Coronary artery (tissue), 2 donors: ENCODE data around the gene SLC17A9.
A peak's percentile ranks its signal among the peaks of the same experiment; 100 is the strongest.

ENCODE experiments used
- DNase-seq: peaks from one replicate; pipeline ENCODE4 v3.0.0-alpha.2; 2017; ENCODE audit warnings: low spot score
- H3K27ac ChIP-seq, 2 donors: fragments of 200-600 bp; sonication (generic); one replicate each; pipeline ENCODE4 v1.5.1; 2016 to 2019
- H3K4me3 ChIP-seq: fragments of 200-600 bp; sonication (generic); 2 replicates; pipeline ENCODE4 v1.5.1; 2016; ENCODE audit warnings: mild to moderate bottlenecking, moderate library complexity
- TF ChIP-seq, protein P1 (sequence below): fragments of 200-600 bp; sonication (generic); IDR thresholded peaks from one replicate; pipeline ENCODE4 v1.5.1; 2019; ENCODE audit warnings: antibody characterized with exemption

SLC17A9 gene

DNA sequence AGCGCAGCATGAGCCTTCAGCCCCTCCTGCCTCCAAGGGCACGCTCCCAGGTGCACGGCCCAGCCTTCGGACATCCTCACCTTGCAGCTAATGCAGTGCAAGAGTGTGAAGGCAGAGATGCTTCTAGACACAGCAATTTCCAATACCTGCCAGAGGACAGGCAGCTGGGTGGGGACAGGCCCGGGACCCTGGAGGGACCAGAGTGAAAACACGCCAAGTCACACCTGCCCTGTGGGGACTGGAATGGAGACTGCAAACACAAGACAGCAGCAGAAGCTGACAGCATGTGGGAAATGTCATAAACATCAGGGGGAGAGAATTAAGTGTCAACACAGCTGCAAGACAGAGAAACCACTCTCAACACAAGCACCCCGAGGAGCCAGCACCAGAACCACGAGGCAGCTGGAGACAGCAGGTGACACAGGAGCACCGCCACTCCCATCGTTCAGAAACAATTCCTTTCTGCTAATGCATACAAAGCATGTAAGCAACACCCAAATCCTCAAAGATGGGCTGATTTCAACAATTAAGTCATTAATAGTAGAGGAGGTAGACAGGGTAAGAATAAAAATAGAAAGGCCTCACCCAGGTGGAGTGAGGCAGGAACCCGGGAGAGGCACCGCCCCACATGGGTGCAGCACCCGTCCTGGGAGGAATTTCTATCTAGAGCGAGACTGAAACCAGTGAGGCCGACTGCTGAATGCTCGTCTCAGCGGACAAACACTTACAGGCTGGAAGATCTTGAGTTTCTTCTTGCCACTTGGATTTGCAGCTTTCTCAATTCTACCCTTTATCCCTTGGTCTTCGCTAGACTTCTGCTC, 43.3 kb upstream of the SLC17A9 start:
- Histone ChIP-seq H3K4me3 (no peak overlapping the region), H3K27ac (no peak overlapping the region)
- DNase-seq: no peak
- TF ChIP-seq, protein P1, sequence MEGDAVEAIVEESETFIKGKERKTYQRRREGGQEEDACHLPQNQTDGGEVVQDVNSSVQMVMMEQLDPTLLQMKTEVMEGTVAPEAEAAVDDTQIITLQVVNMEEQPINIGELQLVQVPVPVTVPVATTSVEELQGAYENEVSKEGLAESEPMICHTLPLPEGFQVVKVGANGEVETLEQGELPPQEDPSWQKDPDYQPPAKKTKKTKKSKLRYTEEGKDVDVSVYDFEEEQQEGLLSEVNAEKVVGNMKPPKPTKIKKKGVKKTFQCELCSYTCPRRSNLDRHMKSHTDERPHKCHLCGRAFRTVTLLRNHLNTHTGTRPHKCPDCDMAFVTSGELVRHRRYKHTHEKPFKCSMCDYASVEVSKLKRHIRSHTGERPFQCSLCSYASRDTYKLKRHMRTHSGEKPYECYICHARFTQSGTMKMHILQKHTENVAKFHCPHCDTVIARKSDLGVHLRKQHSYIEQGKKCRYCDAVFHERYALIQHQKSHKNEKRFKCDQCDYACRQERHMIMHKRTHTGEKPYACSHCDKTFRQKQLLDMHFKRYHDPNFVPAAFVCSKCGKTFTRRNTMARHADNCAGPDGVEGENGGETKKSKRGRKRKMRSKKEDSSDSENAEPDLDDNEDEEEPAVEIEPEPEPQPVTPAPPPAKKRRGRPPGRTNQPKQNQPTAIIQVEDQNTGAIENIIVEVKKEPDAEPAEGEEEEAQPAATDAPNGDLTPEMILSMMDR: no peak

- no peak for DNase-seq
- TF ChIP-seq, protein P1: no peak
- H3K4me3 ChIP-seq: no peak overlapping the region
Measured at GRCh38 chr20:62910217-62910766, 42.2 kb upstream of the SLC17A9 start.

DNA sequence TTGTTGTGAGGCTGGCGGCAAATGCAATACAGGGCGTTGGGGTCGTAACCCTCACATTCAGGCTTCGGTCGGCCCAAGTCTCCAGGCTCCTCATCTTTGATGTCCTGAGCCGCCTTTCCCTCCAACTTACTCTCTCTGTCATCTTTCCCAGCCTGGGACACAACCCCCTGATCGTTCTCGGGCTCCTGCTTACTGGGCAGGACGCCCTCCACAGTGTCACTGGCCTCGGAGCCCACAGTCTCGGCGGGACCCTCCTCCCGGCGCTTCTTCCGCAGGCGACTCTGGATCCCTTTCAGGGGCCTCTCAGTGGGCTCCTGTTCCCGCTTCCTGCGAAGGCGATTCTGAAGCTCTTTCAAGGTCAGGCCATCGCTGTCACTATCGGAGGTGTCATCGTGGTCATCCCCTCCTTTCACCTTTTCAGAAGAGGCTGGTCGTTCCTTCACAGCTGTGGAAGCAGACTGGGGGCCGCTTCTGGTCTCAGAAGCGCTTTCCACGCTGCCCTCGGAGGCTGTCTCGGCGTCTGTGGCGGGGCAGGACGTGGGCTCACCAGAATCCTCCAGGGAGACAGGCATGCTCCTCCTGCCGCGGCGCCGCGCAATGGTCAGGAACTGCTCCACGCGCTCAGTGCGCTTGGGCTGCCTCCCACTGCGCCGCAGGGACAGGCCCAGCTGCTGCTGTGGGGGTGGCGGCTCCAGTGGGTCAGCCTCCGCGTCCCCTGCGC, 41.6 kb upstream of the SLC17A9 start:
- DNase-seq: no peak
- no peak overlapping the region for H3K4me3 ChIP-seq
- TF ChIP-seq, protein P1: no peak
- no peak overlapping the region for H3K27ac ChIP-seq

More at GRCh38 chr20:62910217-62910766, 42.2 kb upstream of the SLC17A9 start:
- H3K27ac ChIP-seq: no peak overlapping the region

DNA sequence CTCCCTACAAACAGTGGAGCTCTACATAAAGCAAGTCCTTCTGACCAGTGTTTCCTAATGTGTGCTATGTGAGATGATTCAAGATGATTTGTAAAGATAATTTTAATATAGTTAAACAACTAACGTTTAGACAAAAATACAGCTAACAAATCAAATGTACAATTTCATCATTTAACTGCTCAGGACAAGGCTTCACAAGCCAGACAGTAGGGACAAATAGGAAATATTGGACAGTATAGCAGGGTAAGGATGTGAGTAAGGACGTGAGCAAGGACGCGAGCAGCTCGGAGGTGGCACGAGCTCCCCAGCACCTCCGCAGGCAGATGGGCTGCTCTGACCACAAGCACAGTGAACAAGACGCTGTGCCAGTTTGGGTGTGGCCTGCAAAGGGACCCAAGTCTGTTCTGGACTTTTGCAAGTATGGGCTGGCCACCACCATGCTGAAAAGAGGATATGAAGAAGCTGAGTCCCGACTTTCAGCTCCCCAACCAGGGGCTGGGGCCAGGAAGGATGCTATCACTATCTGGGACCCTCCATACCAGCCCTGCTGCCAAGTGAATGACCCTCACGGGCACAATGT, 40.7 kb upstream of the SLC17A9 start:
- Histone ChIP-seq H3K27ac (no peak overlapping the region), H3K4me3 (no peak overlapping the region)
- DNase-seq: no peak
- TF ChIP-seq, protein P1: no peak

DNA sequence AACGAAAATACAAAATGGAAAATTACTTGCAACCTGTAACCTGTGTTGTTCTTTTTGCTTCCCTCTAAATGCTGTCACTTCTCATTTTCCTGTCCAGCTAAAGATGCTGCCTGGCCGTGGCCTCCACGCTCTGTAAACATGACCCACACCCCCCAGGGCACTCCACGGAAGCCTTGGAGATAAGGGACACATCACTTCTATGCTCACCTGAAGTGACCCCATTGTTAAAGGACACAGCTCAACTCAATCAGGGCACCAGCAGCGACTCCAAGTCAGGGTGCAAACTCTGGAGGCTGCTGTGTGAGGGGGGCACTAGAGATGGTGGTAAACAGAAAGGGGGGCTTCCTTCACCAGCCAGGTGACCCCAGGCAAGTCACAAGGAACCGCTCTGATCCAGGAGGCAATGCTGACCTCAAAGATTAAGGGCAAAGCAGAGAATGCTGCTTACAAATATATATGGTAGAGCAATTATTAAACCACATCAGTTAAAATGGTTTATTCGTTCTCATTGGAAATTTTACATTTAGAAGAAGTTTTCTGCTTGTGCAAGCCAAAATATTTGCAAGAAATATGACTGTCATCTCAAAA, 39.4 kb upstream of the SLC17A9 start:
- H3K4me3 ChIP-seq: no peak overlapping the region
- DNase-seq: no peak
- TF ChIP-seq, protein P1: no peak
- no peak overlapping the region for H3K27ac ChIP-seq

DNA sequence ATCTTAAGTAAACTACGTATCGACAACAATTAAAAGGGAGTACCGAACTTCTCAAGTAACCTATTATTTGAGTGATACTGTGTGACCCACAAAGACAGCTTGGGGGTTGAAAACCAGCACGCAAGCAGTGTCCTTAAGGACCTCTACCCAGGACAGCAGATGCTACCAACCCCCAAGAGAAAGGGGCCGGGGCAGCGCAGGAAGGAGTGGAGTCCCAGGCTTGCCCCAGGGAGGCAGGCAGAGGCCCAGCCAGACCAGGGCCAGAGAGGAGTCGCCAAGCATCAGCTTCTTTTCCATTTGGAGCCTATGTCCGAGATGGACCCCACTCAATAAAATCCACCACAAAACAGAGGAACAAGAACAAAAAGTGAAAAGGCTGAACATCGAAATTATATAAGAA, 38.1 kb upstream of the SLC17A9 start:
- no peak overlapping the region for H3K27ac ChIP-seq
- peak overlapping the region; percentile 50 for H3K4me3 ChIP-seq
- DNase-seq: no peak
- TF ChIP-seq, protein P1: no peak
